Esophagus squamous epithelium (tissue), 5 donors: Measurements from ENCODE around the gene RBM3. TPM values are rescaled to one million over a fixed set of nuclear protein-coding genes. Genes with fewer than 3 reads are reported as not detected.

ENCODE experiments used
- DNase-seq: peaks from one replicate; lab custom pipeline; 2025; lab: John Stamatoyannopoulos, UW
- H3K27ac ChIP-seq, 4 donors: fragments of 200-600 bp; sonication (generic); one replicate each; pipeline ENCODE4 v1.5.1; 2016 to 2019; ENCODE audit warnings: mild to moderate bottlenecking in 1 of 4
- H3K27me3 ChIP-seq, 4 donors: fragments of 200-600 bp; sonication (generic); 1 replicate in 3 of 4; 2 replicates in 1 of 4; pipeline versions ENCODE4 v1.5.1 to v1.6.0; 2017 to 2021; ENCODE audit warnings: antibody characterized with exemption in 1 of 4
- H3K36me3 ChIP-seq, 3 donors: fragments of 200-600 bp; sonication (generic); one replicate each; pipeline ENCODE4 v1.5.1; 2016 to 2019
- H3K4me1 ChIP-seq, 3 donors: fragments of 200-600 bp; sonication (generic); one replicate each; pipeline ENCODE4 v1.5.1; 2017 to 2019
- H3K4me3 ChIP-seq, 4 donors: fragments of 200-600 bp; sonication (generic); 1 replicate in 3 of 4; 2 replicates in 1 of 4; pipeline ENCODE4 v1.5.1; 2016 to 2019; ENCODE audit warnings: mild to moderate bottlenecking in 2 of 4, moderate library complexity in 1 of 4
- H3K9me3 ChIP-seq, 3 donors: fragments of 200-600 bp; sonication (generic); one replicate each; pipeline ENCODE4 v1.5.1; 2016 to 2019
- CTCF ChIP-seq, 6 experiments: fragments of 450-650 bp in 4 of 6; fragments of 200-600 bp in 2 of 6; sonication (generic) in 2 of 6; IDR thresholded peaks; one replicate each; pipeline ENCODE4 v1.5.1; 2016 to 2019; ENCODE audit warnings: antibody characterized with exemption in 6 of 6, mild to moderate bottlenecking in 4 of 6, moderate library complexity in 4 of 6
- POLR2A ChIP-seq, 4 donors: fragments of 450-650 bp; IDR thresholded peaks; one replicate each; pipeline ENCODE4 v1.6.1; 2017; ENCODE audit warnings: antibody characterized with exemption in 4 of 4, mild to moderate bottlenecking in 4 of 4, moderate library complexity in 3 of 4
- WGBS, 2 donors: methylation state at CpG; one replicate each; pipeline ENCODE4 v1.1.5; 2018; 5-methylcytosine and 5-hydroxymethylcytosine counted together
- intact Hi-C: fragments of 100-400 bp; cut with DNase I; formaldehyde crosslinking; loops from one replicate; pipeline ENCODE4 v1.15.0; 2022
- total RNA-seq, 4 donors: library from RNA; depleted of rRNA; stranded (reverse); fragments of >200 nt; gene quantifications; one replicate each; pipeline ENCODE4 v1.1.0, GENCODE V29; 2016
- donor health status: DM: yes; HTN: yes; CAD: no.

RBM3 gene
- total RNA-seq, 4 donors from 2014 or later: 110 to 220 (median 214) TPM

DNA sequence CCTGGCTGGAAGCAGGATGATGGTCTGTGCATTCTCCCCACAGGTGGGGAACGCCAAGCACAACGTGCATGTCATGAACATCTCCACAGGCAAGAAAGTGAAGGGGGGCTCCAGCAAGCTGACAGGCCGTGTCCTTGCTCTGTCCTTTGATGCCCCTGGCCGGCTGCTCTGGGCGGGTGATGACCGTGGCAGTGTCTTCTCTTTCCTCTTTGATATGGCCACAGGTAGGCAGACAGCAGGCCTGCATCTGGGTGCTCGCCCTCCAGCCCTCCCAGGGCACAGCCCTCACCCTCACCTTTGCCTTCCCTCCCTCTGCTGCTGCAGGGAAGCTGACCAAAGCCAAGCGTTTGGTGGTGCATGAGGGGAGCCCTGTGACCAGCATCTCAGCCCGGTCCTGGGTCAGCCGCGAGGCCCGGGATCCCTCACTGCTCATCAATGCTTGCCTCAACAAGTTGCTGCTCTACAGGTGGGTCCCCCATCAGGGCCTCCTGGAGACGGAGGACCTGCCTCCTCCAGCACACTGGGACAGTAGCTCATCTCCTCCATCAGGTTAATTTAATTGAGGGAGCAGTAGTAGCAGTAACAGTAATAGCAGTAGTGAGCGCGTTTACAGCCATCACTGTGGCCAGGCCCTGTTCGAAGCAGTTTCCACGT is 27.6 kb downstream of the RBM3 start:
- Histone ChIP-seq H3K36me3 (peaks cover 12 to 70% (median 19%) of the 10 kb centered on the region in 3 donors), H3K27me3 (no peaks in the 10 kb centered on the region), H3K4me3 (no peak overlapping the region), H3K4me1 (peaks cover 0 to 14% (median 5%) of the 10 kb centered on the region in 3 donors), H3K27ac (no peak overlapping the region), H3K9me3 (no peaks in the 10 kb centered on the region)
- 68 to 76% methylated on average over 6 to 8 of the region's 17 CpGs for WGBS, 2 donors
- DNase-seq: no peak
- no peak for TF ChIP-seq POLR2A (IDR thresholded peaks at IDR 0.05)
- no peak for TF ChIP-seq CTCF (IDR thresholded peaks at IDR 0.05)
- intact Hi-C loops: no loop called here

GRCh38 chrX:48604701-48605100 is 30.4 kb downstream of the RBM3 start:
- WGBS, 2 donors: 78 to 100% methylated on average over 3 to 5 of the region's 16 CpGs
- no peaks in the 10 kb centered on the region for H3K27me3 ChIP-seq
- no peak for DNase-seq
- H3K9me3 ChIP-seq: no peaks in the 10 kb centered on the region
- intact Hi-C loops: no loop called here
- TF ChIP-seq POLR2A (IDR thresholded peaks at IDR 0.05) (no peak), CTCF (IDR thresholded peaks at IDR 0.05) (no peak)
- peaks cover 9 to 58% (median 15%) of the 10 kb centered on the region in 3 donors for H3K36me3 ChIP-seq
- H3K4me3 ChIP-seq: no peak overlapping the region
- no peaks in the 10 kb centered on the region for H3K4me1 ChIP-seq
- no peak overlapping the region for H3K27ac ChIP-seq

DNA sequence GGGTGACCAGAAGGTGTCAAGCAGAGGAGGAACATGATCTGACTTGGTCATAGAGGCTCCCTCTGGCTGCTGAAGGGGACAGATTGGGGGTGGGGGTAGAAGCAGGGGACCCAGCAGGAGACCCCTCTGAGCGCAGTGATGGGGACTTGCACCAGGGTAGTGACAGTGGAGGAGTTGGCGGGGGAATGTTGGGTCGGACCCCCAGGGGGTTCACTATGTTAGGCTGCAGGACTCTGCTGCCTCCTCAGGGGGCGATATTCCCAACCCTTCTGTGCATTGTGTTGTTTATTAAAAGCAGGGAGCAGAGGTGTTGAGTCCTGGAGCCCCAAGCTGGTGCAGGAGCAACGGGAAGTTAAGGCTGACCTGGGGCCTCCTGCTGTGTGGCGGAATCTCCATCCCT is 31.8 kb downstream of the RBM3 start:
- H3K4me1 ChIP-seq: no peaks in the 10 kb centered on the region
- no peaks in the 10 kb centered on the region for H3K27me3 ChIP-seq
- no peak overlapping the region for H3K27ac ChIP-seq
- DNase-seq: no peak
- 42% methylated on average over 4 of the region's 6 CpGs; no CpG with 5 or more reads in 1 of the 2 donors for WGBS, 2 donors
- H3K4me3 ChIP-seq: no peak overlapping the region
- TF ChIP-seq POLR2A (IDR thresholded peaks at IDR 0.05) (no peak), CTCF (IDR thresholded peaks at IDR 0.05) (no peak)
- H3K9me3 ChIP-seq: no peaks in the 10 kb centered on the region
- H3K36me3 ChIP-seq: peaks cover 7 to 44% (median 14%) of the 10 kb centered on the region in 3 donors
- intact Hi-C loops: no loop called here

DNA sequence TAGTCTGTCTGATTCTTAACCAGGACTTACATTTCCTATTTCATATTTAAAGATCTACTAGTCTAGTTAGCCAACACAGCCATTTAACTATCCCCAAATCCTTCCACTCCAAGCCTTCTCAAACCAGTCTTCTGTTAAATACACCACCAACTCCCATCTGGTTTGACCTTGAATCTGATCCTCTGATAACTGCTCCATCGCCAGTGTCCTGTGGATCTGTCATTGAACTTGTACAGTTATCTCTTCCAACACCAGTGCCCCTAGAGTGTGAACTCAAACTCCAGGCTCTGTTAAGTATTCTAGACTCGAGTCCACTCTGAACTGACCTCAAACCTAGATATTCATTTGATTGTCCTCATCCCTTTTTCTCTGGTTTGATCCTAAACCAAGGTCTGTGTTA is 37.4 kb downstream of the RBM3 start:
- no peaks in the 10 kb centered on the region for H3K9me3 ChIP-seq
- no peaks in the 10 kb centered on the region for H3K36me3 ChIP-seq
- no peaks in the 10 kb centered on the region for H3K27me3 ChIP-seq
- no peak overlapping the region for H3K4me3 ChIP-seq
- intact Hi-C loops: no loop called here
- no peaks in the 10 kb centered on the region for H3K4me1 ChIP-seq
- DNase-seq: no peak
- TF ChIP-seq POLR2A (IDR thresholded peaks at IDR 0.05) (no peak), CTCF (IDR thresholded peaks at IDR 0.05) (no peak)
- WGBS, 2 donors: 58 to 61% methylated on average over 2 of the region's 2 CpGs
- no peak overlapping the region for H3K27ac ChIP-seq

GRCh38 chrX:48613502-48614160 is 39.3 kb downstream of the RBM3 start:
- 73 to 83% methylated on average over 5 to 6 of the region's 6 CpGs for WGBS, 2 donors
- no peak for DNase-seq
- intact Hi-C loops: no loop called here

More at GRCh38 chrX:48613502-48614160, 39.3 kb downstream of the RBM3 start:
- H3K9me3 ChIP-seq: no peaks in the 10 kb centered on the region
- H3K4me3 ChIP-seq: no peak overlapping the region
- H3K27ac ChIP-seq: no peak overlapping the region
- TF ChIP-seq CTCF (IDR thresholded peaks at IDR 0.05): no peak
- TF ChIP-seq POLR2A (IDR thresholded peaks at IDR 0.05): no peak
- no peaks in the 10 kb centered on the region for H3K27me3 ChIP-seq
- no peaks in the 10 kb centered on the region for H3K36me3 ChIP-seq
- no peaks in the 10 kb centered on the region for H3K4me1 ChIP-seq
